GM19043 (cell line): Measurements from ENCODE around the gene SLC35A3.

Experiments used
- ATAC-seq: cut with Tn5 transposase; IDR thresholded peaks from one replicate; pipeline ENCODE4 v1.9.1; 2021; ENCODE audit warnings: low read depth; ENCODE audit not compliant: unreplicated experiment

SLC35A3 gene

DNA sequence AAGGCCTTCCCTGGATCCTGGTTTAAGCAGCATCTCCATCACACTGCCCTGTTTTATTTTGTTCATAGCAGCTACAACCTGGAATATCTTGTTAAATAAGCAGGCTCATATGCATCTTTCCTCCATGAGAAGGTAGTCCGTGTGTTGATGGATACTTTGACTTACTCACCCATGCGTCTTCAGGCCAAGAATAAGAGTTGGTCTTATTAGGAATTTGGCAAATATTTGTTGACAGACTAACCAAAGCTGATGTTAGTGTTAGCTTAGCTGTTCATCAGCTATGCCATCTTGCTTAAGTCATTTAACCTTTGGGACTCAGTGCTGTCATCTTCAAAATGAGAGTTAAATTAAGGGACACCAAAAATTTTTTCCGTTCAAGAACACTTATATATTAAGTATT is 103.7 kb downstream of the SLC35A3 start:
- no peak for ATAC-seq

DNA sequence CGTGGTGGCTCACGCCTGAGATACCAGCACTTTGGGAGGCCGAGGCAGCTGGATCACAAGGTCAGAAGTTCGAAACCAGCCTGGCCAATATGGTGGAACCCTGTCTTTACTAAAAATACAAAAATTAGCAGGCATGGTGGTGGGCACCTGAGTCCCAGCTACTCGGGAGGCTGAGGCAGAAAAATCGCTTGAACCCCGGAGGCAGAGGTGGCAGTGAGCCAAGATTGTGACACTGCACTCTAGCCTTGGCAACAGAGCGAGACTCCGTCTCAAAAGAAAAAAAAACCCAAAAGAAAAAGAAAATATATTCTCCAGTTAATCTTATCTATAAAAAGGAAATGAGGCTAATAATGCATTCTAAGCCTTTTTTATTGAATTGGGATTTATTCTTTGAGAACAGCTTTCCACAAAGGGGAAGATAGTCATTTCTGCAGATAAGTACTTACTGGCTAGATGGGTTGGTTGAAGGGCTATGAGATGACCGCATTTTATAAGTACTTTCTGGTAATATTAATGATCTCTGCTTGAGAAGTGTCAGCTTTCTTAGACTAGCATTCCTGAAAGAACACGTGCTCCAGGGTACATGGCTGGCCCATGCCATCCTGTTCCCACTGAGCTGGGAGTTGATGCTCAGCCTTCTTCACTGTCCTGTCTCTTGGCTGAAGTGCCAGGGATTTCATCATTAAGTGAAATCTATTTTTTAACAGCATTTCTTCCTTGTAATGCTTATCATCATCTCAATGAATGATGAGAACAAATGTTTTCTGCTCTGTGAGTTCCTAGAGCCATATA is 105.0 kb downstream of the SLC35A3 start:
- ATAC-seq: no peak

DNA sequence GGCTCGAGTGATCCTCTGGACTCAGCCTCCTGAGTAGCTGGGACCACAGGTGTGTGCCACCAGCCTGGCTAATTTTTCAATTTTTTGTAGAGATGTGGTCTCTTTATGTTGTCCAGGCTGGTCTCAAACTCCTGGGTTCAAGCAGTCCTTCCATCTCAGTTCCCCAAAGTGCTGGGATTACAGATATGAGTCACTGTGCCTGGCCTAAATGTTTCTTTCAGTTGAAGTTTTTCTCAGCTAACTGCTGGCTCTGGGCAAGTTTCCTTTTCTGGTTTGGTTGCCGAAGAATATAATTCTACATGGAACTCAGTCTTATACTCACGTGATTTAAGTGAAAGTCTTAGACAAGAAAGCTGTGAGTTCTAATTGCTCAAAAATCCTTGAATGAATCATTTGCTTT is 106.0 kb downstream of the SLC35A3 start:
- peak; percentile 42 for ATAC-seq

DNA sequence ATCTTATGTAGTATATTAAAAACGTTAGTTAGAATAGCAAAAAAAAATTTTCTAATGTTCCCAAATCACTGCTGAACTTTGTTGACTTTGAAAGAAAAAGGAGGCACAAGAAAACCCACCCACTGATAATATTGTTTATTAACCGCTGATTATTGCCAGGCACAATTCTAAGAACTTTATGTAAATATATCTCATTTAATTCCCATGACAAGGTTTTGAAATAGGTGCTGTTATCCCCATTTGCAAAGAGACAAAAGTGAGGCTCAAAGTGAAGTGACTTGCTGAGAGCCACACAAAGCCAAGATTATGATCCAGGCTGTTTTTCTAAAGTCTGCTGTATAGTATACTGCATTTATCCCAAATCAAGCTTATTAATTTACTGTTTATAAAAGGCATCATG is 106.5 kb downstream of the SLC35A3 start:
- peak; percentile 3 for ATAC-seq

DNA sequence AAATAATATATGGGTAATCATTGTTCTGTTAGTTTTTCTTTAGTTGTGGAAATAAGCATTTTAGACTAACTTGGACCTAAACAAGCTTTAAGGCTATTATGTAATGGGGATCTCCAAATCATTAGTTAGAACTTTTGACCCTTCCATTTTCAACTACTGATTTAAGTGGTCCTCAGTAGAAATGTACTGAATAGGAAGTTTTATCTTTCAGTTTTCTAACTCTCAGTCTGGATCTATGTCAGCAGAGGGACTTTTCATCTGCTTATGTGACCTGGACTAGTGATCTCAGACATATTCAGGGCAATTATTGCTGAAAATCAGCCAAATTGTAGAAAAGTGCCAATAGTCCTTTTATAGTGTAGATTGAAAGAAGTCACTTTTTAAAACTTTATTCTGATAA is 106.9 kb downstream of the SLC35A3 start:
- peak; percentile 69 for ATAC-seq

DNA sequence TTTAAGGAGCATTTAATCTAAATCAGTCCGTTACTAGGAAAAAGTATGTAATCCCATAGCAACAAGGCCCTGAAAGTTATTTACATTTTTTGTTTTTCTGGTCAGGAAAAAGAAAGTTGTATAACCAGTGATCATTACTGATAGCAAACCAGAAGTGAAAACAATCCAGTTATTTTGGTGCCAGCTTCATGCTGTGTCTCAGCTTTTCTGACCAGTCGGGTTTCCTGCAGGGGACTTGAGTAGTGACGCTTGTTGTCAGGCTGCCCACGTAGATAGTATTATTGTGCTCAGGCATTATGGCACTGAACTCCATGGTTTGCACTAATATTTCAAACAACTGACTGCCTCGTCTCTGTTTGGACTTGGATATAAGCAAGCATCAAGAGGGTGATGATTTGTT is 107.7 kb downstream of the SLC35A3 start:
- ATAC-seq: no peak

DNA sequence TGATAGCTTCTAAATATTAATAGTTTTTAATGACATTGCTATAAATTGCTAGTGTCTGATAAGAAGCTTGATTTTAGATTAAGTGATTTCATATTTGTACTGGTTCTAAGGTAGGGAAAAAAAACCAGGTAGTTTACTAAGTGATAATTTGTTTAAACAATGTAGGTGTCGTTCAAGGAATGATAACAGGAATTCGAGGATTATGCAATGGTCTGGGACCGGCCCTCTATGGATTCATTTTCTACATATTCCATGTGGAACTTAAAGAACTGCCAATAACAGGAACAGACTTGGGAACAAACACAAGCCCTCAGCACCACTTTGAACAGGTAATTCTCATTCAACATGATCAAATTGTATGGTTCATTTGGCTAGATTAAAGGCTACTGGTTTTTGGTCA is 110.5 kb downstream of the SLC35A3 start:
- ATAC-seq: no peak
